GM12874 (cell line): ENCODE measurements around the gene ANKMY1.

Source experiments
- TF ChIP-seq, protein P1 (sequence below): IDR thresholded peaks from 2 replicates; pipeline ENCODE4 v1.5.1; 2011; ENCODE audit warnings: low read depth, mild to moderate bottlenecking, control low read depth, low read length, moderate library complexity; ENCODE audit not compliant: insufficient read depth

ANKMY1 gene

GRCh38 chr2:240583774-240584173 is 26.0 kb upstream of the ANKMY1 start:
- TF ChIP-seq, protein P1, sequence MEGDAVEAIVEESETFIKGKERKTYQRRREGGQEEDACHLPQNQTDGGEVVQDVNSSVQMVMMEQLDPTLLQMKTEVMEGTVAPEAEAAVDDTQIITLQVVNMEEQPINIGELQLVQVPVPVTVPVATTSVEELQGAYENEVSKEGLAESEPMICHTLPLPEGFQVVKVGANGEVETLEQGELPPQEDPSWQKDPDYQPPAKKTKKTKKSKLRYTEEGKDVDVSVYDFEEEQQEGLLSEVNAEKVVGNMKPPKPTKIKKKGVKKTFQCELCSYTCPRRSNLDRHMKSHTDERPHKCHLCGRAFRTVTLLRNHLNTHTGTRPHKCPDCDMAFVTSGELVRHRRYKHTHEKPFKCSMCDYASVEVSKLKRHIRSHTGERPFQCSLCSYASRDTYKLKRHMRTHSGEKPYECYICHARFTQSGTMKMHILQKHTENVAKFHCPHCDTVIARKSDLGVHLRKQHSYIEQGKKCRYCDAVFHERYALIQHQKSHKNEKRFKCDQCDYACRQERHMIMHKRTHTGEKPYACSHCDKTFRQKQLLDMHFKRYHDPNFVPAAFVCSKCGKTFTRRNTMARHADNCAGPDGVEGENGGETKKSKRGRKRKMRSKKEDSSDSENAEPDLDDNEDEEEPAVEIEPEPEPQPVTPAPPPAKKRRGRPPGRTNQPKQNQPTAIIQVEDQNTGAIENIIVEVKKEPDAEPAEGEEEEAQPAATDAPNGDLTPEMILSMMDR: no peak

- TF ChIP-seq, protein P1: no peak
These were observed 25.0 kb upstream of the ANKMY1 start for GRCh38 chr2:240582781-240583180.

GRCh38 chr2:240581811-240582210 is 24.0 kb upstream of the ANKMY1 start:
- TF ChIP-seq, protein P1: no peak

- TF ChIP-seq, protein P1: peak; percentile 64
These were observed 22.2 kb upstream of the ANKMY1 start for GRCh38 chr2:240579771-240580614.

DNA sequence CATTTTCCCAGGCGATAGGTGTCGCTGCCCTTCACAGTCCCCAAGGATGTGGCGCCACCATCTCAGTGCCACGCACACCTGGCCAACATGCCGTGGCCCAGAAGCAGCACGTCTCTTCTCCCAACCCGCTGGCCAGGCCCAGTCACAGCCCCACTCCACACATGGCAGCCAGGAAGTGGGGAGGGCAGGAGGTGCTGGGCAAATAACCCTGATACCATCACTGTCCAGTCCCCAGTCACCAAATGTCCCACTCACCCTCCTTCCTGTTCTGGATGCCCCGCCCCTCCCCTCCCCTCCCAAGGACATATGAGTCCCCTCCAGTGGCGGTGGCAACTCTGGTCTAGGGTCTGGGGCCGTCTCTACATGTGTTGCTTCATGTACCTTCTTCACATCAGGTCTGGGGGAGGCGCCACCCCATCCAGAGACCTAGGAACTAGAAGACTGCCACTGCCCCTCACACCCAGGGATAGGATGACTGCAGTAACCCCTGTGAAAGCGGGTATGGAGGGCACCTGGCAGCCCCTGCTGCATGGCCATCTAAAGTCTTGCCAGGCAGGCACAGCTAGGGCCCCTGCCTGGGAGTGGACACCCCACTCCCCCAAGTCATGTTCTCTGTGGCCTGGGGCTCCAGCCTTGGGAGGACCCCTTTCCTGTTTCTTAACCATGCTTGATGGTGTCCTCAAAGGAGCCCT is 21.4 kb upstream of the ANKMY1 start:
- TF ChIP-seq, protein P1: no peak

- TF ChIP-seq, protein P1: no peak
These were observed 20.7 kb upstream of the ANKMY1 start for GRCh38 chr2:240578488-240578887.

DNA sequence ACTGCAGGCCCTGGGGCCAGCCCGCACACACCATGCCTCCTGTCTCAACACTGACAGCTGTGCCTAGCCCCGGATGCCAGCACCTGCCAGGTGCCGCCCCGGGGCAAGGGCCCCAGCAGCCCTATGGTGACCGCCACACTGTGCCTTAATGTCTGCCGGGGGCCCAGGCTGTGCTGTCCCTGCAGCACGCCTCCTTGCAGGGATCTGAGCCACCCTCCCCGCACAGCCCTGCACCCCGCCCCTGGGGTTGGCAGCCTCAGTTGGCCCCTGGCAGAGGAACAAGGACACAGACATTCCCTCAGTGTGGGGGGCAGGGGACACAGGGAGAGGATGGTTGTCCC is 20.3 kb upstream of the ANKMY1 start:
- TF ChIP-seq, protein P1: no peak
